Immature natural killer cell (primary cell): ENCODE results near the gene MARF1. TPM values are rescaled to one million over a fixed set of nuclear protein-coding genes. Genes with fewer than 3 reads are reported as not detected.

Source experiments
- DNase-seq, 3 donors: peaks; one replicate each; pipeline ENCODE4 v3.0.0; 2022; ENCODE audit warnings: mixed read lengths in 1 of 3
- H3K27ac Mint-ChIP-seq, 6 donors: one replicate each; pipeline ENCODE4 v1.8.0; 2020; ENCODE audit warnings: mixed read lengths in 6 of 6, mild to moderate bottlenecking in 5 of 6, inconsistent platforms in 4 of 6, moderate library complexity in 3 of 6
- H3K27me3 Mint-ChIP-seq, 3 donors: one replicate each; pipeline ENCODE4 v1.8.0; 2020 to 2021; ENCODE audit warnings: low read depth in 3 of 3, mild to moderate bottlenecking in 3 of 3, mixed read lengths in 3 of 3, moderate library complexity in 3 of 3, inconsistent platforms in 1 of 3
- H3K36me3 Mint-ChIP-seq, 3 donors: one replicate each; pipeline ENCODE4 v1.8.0; 2020; ENCODE audit warnings: mixed read lengths in 3 of 3, inconsistent platforms in 2 of 3, mild to moderate bottlenecking in 2 of 3
- H3K4me1 Mint-ChIP-seq, 2 donors: one replicate each; pipeline ENCODE4 v1.8.0; 2020; ENCODE audit warnings: inconsistent platforms in 2 of 2, mild to moderate bottlenecking in 2 of 2, mixed read lengths in 2 of 2, moderate library complexity in 1 of 2
- H3K4me3 Mint-ChIP-seq, 5 donors: one replicate each; pipeline ENCODE4 v1.8.0; 2020; ENCODE audit warnings: mild to moderate bottlenecking in 5 of 5, mixed read lengths in 5 of 5, inconsistent platforms in 3 of 5, moderate library complexity in 3 of 5
- H3K9me3 Mint-ChIP-seq, 6 donors: one replicate each; pipeline ENCODE4 v1.8.0; 2020; ENCODE audit warnings: mild to moderate bottlenecking in 6 of 6, mixed read lengths in 6 of 6, inconsistent platforms in 4 of 6, moderate library complexity in 3 of 6
- polyA plus RNA-seq, 3 donors: library from polyadenylated mRNA; unstranded; fragments of 300-500 nt; fragmentation: Illumina TruSeq; gene quantifications; one replicate each; pipeline ENCODE4 v1.2.3, GENCODE V29; 2021

The MARF1 gene
- polyA plus RNA-seq, 3 donors from 2014 or later = 3.0 to 13.3 (median 4.0) TPM

- Mint-ChIP-seq H3K27me3 (peaks cover 0 to 4% (median under 1%) of the 10 kb centered on the region in 3 donors), H3K36me3 (peaks cover 49 to 75% (median 53%) of the 10 kb centered on the region in 3 donors), H3K4me3 (no peak overlapping the region), H3K27ac (peak overlapping the region; percentile 20 to 71 (median 48)), H3K9me3 (no peaks in the 10 kb centered on the region), H3K4me1 (peaks cover 35 to 49% of the 10 kb centered on the region in 2 donors)
- no peak for DNase-seq
Measured at GRCh38 chr16:15597135-15597534, 45.8 kb downstream of the MARF1 start.

DNA sequence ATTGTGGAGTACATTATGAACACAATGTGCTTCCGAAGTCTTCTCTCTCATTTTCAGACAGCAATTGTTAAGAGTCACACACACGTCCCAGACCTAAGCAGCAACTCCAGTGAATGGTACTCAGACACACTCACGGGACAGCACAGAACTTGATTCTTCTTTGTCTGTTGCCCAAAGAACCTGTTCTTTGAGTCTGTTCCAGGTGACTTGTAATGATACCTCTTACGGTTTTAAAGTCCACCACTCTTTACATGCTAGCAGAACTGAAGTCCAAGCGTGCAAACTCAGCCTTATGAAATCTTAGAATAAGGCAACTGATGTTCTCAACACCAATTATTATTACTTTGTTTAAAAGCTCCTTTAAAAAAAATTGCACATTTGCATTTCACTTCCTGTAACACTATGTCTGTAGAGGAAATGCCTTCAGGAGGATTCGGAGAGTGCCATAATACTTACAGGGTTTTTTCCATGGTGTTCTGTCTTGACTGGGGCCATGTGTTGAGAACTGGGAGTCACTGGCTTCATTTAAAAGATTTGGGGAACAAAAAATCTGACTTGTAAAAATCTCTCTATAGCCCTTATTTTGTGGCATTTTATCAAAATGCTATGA is 48.1 kb downstream of the MARF1 start:
- DNase-seq = no peak
- Mint-ChIP-seq H3K27ac (peak overlapping the region; percentile 55 to 100 (median 86)), H3K4me3 (peak overlapping the region in 2 of 5 donors; percentile 14 to 43), H3K4me1 (peaks cover 56 to 68% of the 10 kb centered on the region in 2 donors), H3K36me3 (peaks cover 33 to 53% (median 34%) of the 10 kb centered on the region in 3 donors), H3K27me3 (peaks cover 4 to 9% (median 7%) of the 10 kb centered on the region in 3 donors), H3K9me3 (no peaks in the 10 kb centered on the region)

GRCh38 chr16:15593235-15593634 is 49.7 kb downstream of the MARF1 start:
- H3K36me3 Mint-ChIP-seq = peaks cover 30 to 49% (median 36%) of the 10 kb centered on the region in 3 donors
- peaks cover 4 to 9% (median 7%) of the 10 kb centered on the region in 3 donors for H3K27me3 Mint-ChIP-seq
- H3K4me3 Mint-ChIP-seq = peak overlapping the region in 1 of 5 donors; percentile 21
- DNase-seq = no peak
- H3K9me3 Mint-ChIP-seq = no peaks in the 10 kb centered on the region
- H3K4me1 Mint-ChIP-seq = peaks cover 72 to 82% of the 10 kb centered on the region in 2 donors
- H3K27ac Mint-ChIP-seq = peak overlapping the region; percentile 81 to 100 (median 86)

DNA sequence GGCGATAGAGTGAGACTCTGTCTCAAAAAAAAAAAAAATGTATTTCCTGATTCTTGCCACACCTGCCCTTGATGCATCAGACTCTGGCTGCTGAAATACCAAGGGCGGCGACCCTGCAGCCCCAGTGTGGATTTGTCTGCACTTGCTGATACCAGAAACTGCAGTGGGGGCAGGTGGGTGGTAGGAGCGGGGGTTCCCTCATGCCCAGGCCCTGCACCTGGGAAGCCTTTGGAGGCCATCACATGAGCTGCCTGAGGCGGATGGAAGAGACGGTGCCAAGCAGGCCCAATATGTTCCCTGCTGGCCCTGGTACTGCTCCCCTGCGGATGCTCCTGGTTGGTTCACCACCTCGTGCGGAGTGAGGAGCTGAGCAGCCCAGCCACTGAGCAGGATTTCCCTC is 50.6 kb downstream of the MARF1 start:
- peaks cover 77 to 85% of the 10 kb centered on the region in 2 donors for H3K4me1 Mint-ChIP-seq
- H3K4me3 Mint-ChIP-seq = peak overlapping the region; percentile 47 to 60 (median 51)
- H3K27me3 Mint-ChIP-seq = peaks cover 4 to 9% (median 7%) of the 10 kb centered on the region in 3 donors
- peaks cover 0 to under 1% (median 0%) of the 10 kb centered on the region in 6 donors for H3K9me3 Mint-ChIP-seq
- H3K36me3 Mint-ChIP-seq = peaks cover 33 to 47% (median 36%) of the 10 kb centered on the region in 3 donors
- peak overlapping the region; percentile 77 to 100 (median 88) for H3K27ac Mint-ChIP-seq
- peak; percentile 13 to 20 (median 13) for DNase-seq

DNA sequence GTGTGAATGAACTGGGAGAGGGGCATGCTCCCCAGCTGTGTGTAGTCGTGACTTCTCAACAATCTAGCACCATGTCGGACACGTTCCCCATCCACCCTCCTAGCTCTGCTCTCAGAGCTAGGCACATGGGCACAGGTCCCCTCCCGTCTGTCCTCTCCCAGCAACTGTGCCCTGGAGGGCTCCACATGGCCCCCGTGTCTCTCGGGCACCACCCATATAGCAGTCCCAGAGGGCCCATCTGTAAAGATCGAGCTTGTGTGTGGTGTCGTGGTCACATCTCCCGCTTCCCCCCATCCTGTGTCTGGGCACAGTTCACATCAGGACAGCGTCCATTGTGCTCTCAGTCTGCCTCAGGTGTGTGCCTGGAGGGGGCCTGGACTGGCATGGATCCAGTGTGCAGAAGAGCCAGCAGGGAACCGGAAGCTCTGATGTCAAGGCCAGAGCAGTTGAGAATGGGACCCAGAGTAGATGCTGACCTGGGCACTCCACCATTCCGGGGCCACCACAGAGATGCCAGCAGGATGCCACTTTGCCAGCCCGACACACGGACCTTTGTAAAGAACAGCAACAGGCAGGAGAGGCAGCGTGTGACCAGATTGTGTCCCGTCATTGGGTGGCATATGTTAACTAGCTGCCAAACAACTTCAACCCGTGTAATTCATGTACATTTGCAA is 55.7 kb downstream of the MARF1 start:
- peaks cover 4 to 9% (median 7%) of the 10 kb centered on the region in 3 donors for H3K27me3 Mint-ChIP-seq
- H3K4me3 Mint-ChIP-seq = no peak overlapping the region
- peaks cover 3 to 17% (median 9%) of the 10 kb centered on the region in 6 donors for H3K9me3 Mint-ChIP-seq
- peak overlapping the region in 4 of 6 donors; percentile 14 to 75 (median 52) for H3K27ac Mint-ChIP-seq
- no peak for DNase-seq
- H3K36me3 Mint-ChIP-seq = peaks cover 26 to 34% (median 30%) of the 10 kb centered on the region in 3 donors
- peaks cover 47 to 57% of the 10 kb centered on the region in 2 donors for H3K4me1 Mint-ChIP-seq

DNA sequence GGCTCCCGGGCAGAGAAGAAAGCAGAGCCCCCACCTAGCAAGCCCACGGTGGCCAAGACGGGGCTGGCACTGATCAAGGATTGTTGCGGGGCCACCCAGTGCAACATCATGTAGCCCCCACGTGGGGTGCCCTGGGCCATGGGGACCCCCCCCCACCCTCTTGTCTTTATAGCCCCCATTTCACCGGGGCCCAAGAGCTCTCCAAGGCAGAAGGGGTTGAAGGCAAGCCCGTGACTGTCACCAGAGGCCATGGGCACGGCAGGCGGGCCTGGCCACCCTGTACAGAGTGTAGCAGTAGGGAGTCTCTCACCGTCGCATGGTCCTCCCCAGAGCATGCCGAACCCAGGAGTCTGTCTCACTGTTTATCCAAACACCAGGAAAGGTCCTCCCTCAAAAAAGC is 56.2 kb downstream of the MARF1 start:
- peaks cover 44 to 54% of the 10 kb centered on the region in 2 donors for H3K4me1 Mint-ChIP-seq
- H3K27me3 Mint-ChIP-seq = peaks cover 4 to 9% (median 7%) of the 10 kb centered on the region in 3 donors
- peaks cover 26 to 35% (median 30%) of the 10 kb centered on the region in 3 donors for H3K36me3 Mint-ChIP-seq
- DNase-seq = no peak
- peaks cover 3 to 17% (median 9%) of the 10 kb centered on the region in 6 donors for H3K9me3 Mint-ChIP-seq
- peak overlapping the region in 2 of 6 donors; percentile 14 to 66 for H3K27ac Mint-ChIP-seq
- no peak overlapping the region for H3K4me3 Mint-ChIP-seq

- Mint-ChIP-seq H3K36me3 (peaks cover 26 to 38% (median 30%) of the 10 kb centered on the region in 3 donors), H3K9me3 (peaks cover 3 to 17% (median 9%) of the 10 kb centered on the region in 6 donors), H3K4me1 (peaks cover 41 to 51% of the 10 kb centered on the region in 2 donors), H3K27me3 (peaks cover 0 to 2% (median 2%) of the 10 kb centered on the region in 3 donors), H3K4me3 (peak overlapping the region in 1 of 5 donors; percentile 38), H3K27ac (peak overlapping the region; percentile 29 to 74 (median 42))
- no peak for DNase-seq
Measured at GRCh38 chr16:15585956-15586355, 57.0 kb downstream of the MARF1 start.

DNA sequence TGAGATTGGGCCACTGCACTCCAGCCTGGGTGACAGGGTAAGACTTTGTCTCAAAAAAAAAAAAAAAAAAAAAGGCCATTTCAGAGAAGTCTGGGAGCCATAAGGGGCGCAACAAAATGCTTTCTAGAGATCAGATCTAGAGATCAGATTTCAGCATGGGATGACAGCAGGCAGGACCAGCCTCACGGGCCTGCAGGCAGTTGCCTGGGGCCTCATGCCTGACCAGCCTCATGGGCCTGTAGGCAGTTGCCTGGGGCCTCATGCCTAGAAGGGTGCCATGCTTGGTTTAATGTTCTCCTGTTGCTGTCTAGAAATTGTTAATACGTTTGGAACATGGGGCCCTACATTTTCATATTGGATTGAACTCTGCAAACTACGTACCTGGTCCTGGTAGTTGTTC is 59.4 kb downstream of the MARF1 start:
- Mint-ChIP-seq H3K4me1 (peaks cover 17 to 33% of the 10 kb centered on the region in 2 donors), H3K27ac (peak overlapping the region in 2 of 6 donors; percentile 49 to 53)
- DNase-seq = no peak

GRCh38 chr16:15581127-15581815 is 61.7 kb downstream of the MARF1 start:
- Mint-ChIP-seq H3K4me1 (peaks cover 5 to 18% of the 10 kb centered on the region in 2 donors), H3K36me3 (peaks cover 12 to 15% (median 14%) of the 10 kb centered on the region in 3 donors), H3K4me3 (no peak overlapping the region), H3K27me3 (peaks cover 0 to 2% (median 0%) of the 10 kb centered on the region in 3 donors), H3K27ac (peak overlapping the region in 1 of 6 donors; percentile 64), H3K9me3 (peaks cover 3 to 8% (median 7%) of the 10 kb centered on the region in 6 donors)
- no peak for DNase-seq

More for the DNA sequence above, 59.4 kb downstream of the MARF1 start:
- Mint-ChIP-seq H3K36me3 (peaks cover 17 to 33% (median 26%) of the 10 kb centered on the region in 3 donors), H3K4me3 (no peak overlapping the region), H3K27me3 (peaks cover 0 to 2% (median 0%) of the 10 kb centered on the region in 3 donors), H3K9me3 (peaks cover 3 to 17% (median 9%) of the 10 kb centered on the region in 6 donors)

DNA sequence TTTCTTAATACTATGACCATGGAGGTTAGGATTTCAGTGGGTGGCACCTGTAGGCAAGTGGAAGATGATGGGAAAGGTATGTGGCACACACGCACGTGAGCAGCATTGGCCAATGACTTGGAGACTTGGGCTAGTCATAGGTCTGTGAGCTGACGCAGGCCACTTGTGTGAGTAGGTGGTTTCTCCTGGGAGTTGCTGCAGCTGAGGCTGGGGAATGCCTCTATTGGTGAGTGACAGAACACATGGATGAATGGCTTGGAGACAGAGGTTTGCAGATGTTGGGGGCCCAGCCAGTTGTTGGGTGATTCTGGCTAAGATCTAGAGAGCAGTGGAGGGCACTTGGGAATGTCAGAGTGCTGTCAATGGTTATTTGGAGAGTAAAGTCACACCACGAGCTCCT is 64.1 kb downstream of the MARF1 start:
- H3K27me3 Mint-ChIP-seq = peaks cover 0 to 2% (median 0%) of the 10 kb centered on the region in 3 donors
- DNase-seq = no peak
- H3K4me1 Mint-ChIP-seq = peaks cover 7 to 16% of the 10 kb centered on the region in 2 donors
- peak overlapping the region in 1 of 6 donors; percentile 2 for H3K27ac Mint-ChIP-seq
- no peaks in the 10 kb centered on the region for H3K9me3 Mint-ChIP-seq
- H3K4me3 Mint-ChIP-seq = no peak overlapping the region
- peaks cover 3% of the 10 kb centered on the region in 3 donors for H3K36me3 Mint-ChIP-seq

DNA sequence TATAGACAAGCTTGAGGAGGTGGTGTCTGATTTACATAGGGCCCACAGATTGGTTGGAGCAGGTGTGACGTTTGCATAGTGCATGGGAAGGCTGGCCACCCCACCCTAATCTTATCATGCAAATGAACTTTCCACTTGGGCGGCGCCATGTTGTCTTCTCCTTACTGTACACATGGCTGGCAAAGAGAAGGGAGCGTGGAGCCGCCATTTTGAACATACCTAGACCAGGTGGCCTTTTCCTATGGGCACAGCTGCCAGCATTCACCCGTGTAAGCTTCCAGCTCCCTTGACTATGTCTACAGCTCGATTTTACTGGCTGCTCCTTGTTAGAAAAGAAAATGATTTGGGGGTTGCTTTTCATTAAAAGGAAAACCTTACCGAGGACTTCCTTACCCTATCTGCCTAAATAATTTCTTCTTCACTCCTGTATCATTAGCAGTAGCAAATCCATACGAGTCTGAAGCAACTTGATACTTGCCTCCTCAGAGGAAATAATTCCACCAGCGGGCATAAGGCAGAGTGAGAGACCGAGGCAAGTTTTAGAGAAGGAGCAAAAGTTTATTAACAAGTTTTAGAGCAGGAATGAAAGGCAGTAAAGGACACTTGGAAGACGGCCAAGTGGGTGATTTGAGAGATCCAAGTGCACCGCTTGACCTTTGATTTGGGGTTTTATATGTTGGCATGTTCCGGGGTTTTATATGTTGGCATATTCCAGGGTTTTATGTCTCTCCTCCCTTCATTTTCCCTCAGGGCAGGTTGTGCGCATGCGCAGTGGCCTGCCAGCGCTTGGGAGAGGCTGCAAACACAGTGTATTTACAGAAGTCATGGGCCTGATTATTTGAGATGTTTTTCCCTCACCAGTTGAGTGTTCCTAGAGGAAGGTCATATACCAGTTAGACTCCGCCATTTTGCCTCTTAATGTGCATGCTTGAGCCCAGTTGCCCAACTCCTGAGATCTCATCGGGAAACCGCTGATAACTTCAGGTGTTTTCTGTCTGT is 65.7 kb downstream of the MARF1 start:
- Mint-ChIP-seq H3K4me1 (peaks cover 7 to 16% of the 10 kb centered on the region in 2 donors), H3K36me3 (peaks cover 0 to 3% (median 3%) of the 10 kb centered on the region in 3 donors), H3K4me3 (no peak overlapping the region), H3K9me3 (no peaks in the 10 kb centered on the region), H3K27me3 (peaks cover 0 to 2% (median 0%) of the 10 kb centered on the region in 3 donors), H3K27ac (peak overlapping the region in 1 of 6 donors; percentile 45)
- no peak for DNase-seq

DNA sequence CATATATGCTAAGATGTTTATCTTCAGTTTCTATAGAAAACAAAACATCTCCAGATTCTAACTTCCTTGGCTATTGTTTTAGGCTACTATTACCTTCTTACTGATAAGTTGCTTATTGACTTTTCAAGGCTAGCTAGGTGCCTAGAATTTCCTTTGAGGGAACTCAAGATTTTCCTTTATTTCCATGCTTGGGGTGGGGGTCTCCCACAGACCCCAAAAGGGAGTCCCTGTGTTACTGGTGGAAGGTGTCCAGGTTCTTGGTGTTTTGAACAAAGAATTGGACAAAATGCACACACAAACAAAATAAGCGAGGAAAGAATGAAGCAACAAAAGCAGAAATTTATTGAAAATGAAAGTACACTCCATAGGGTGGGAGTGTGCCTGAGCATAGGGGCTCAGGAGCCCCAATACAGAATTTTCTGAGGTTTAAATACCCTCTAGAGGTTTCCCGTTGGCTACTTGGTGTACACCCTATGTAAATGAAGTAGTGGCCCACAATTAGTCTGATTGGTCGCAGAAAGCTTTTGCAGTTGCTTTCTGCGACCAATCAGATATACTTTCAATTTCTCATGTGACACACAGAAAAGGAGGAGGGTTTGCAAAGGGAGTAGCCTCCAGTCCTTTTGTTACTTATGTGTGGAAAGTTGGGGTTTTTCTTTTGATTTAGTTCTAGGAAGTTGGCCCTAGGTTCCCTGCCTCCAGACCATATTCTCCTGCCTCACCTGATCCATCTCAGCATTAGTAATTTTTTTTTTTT is 67.5 kb downstream of the MARF1 start:
- Mint-ChIP-seq H3K27me3 (peaks cover 0 to 2% (median 0%) of the 10 kb centered on the region in 3 donors), H3K4me3 (peak overlapping the region in 1 of 5 donors; percentile 44)

More for the DNA sequence above, 67.5 kb downstream of the MARF1 start:
- no peak for DNase-seq
- Mint-ChIP-seq H3K36me3 (peaks cover 0 to 3% (median 0%) of the 10 kb centered on the region in 3 donors), H3K9me3 (no peaks in the 10 kb centered on the region), H3K27ac (peak overlapping the region in 1 of 6 donors; percentile 56), H3K4me1 (peaks cover 2 to 8% of the 10 kb centered on the region in 2 donors)
